A673 (cell line): ENCODE measurements around the gene EIF3J. TPM values are rescaled to one million over a fixed set of nuclear protein-coding genes. Genes with fewer than 3 reads are reported as not detected.

Experiments used
- BruUV-seq: library from RNA; stranded (reverse); fragments of 400-500 nt; replicated peaks from 2 replicates; lab custom pipeline; 2021; lab: Mats Ljungman, UMichigan
- CTCF ChIA-PET: fragments of 300-600 bp; sonication (Branson Sonifier 250); formaldehyde crosslinking; loops from one replicate; lab custom pipeline; 2022; ENCODE audit warnings: antibody characterized with exemption; lab: Charles Lee
- POLR2A ChIA-PET: fragments of 300-600 bp; sonication (Branson Sonifier 250); formaldehyde crosslinking; loops from one replicate; lab custom pipeline; 2022; ENCODE audit warnings: antibody characterized with exemption; ENCODE audit not compliant: low non-redundant PET; lab: Charles Lee
- DNase-seq: peaks from one replicate; pipeline ENCODE4 v3.0.0-alpha.2; 2015; ENCODE audit warnings: low spot score
- H3K27ac ChIP-seq: fragments of 200-600 bp; sonication (generic); 2 replicates; pipeline ENCODE4 v1.5.1; 2016; ENCODE audit warnings: mixed run types, low read depth, mild to moderate bottlenecking, mixed read lengths, antibody characterized with exemption, low read length; ENCODE audit not compliant: poor library complexity, severe bottlenecking
- H3K27me3 ChIP-seq: fragments of 200-600 bp; sonication (generic); replicated peaks from 2 replicates; pipeline ENCODE4 v1.6.1; 2017; ENCODE audit warnings: mixed run types, low read depth, mild to moderate bottlenecking, mixed read lengths, antibody characterized with exemption, low read length; ENCODE audit not compliant: insufficient read depth, poor library complexity
- H3K36me3 ChIP-seq: fragments of 200-600 bp; sonication (generic); 2 replicates; pipeline ENCODE4 v1.6.1; 2016; ENCODE audit warnings: mixed run types, mild to moderate bottlenecking, mixed read lengths, antibody characterized with exemption, low read length; ENCODE audit not compliant: insufficient read depth, poor library complexity, severe bottlenecking
- H3K4me1 ChIP-seq: fragments of 200-600 bp; sonication (generic); 2 replicates; pipeline ENCODE4 v1.6.1; 2017; ENCODE audit warnings: mixed run types, mild to moderate bottlenecking, mixed read lengths, antibody characterized with exemption, low read length; ENCODE audit not compliant: insufficient read depth, poor library complexity, severe bottlenecking
- H3K4me3 ChIP-seq: fragments of 200-600 bp; sonication (generic); 2 replicates; pipeline ENCODE4 v1.5.1; 2016; ENCODE audit warnings: low read depth, mixed run types, mild to moderate bottlenecking, mixed read lengths, low read length; ENCODE audit not compliant: poor library complexity, severe bottlenecking
- H3K9me3 ChIP-seq: fragments of 200-600 bp; sonication (generic); 2 replicates; pipeline ENCODE4 v1.6.1; 2016; ENCODE audit warnings: mixed run types, low read depth, mild to moderate bottlenecking, mixed read lengths, antibody characterized with exemption, low read length; ENCODE audit not compliant: poor library complexity, severe bottlenecking
- CTCF ChIP-seq: fragments of 300-800, 200-600 bp; sonication (generic); conservative IDR thresholded peaks from 2 replicates; pipeline ENCODE4 v1.5.1; 2017; ENCODE audit warnings: low read depth, mild to moderate bottlenecking, antibody characterized with exemption, low read length, moderate library complexity, mixed read lengths
- EZH2 ChIP-seq: fragments of 200-600 bp; sonication (generic); IDR thresholded peaks from 2 replicates; pipeline ENCODE4 v1.6.1; 2017; ENCODE audit warnings: borderline replicate concordance, low read depth, mild to moderate bottlenecking, mixed read lengths, antibody characterized with exemption, low read length; ENCODE audit not compliant: poor library complexity, severe bottlenecking
- intact Hi-C: fragments of 100-400 bp; cut with micrococcal nuclease; formaldehyde crosslinking; loops from one replicate; pipeline ENCODE4 v1.10.0; 2022; ENCODE audit not compliant: unreplicated experiment
- total RNA-seq: library from RNA; stranded (reverse); gene quantifications from 2 replicates; pipeline ENCODE4 v1.2.3, GENCODE V29; 2021

EIF3J gene
- total RNA-seq, 1 experiment from 2014 or later: 208 TPM

- TF ChIP-seq EZH2: no peak
- TF ChIP-seq CTCF: no peak
- BruUV-seq: no TSS peak
- Histone ChIP-seq H3K27ac (no peak overlapping the region), H3K27me3 (no peaks in the 10 kb centered on the region), H3K4me1 (peaks cover 7% of the 10 kb centered on the region), H3K4me3 (no peak overlapping the region), H3K9me3 (no peaks in the 10 kb centered on the region), H3K36me3 (peaks cover 9% of the 10 kb centered on the region)
- DNase-seq: no peak
- POLR2A ChIA-PET: interaction anchor here (0.6 kb wide), 1 partner anchor 574 kb away, joined by 5 read pairs; no protein-coding TSS in a partner anchor
- intact Hi-C loops: no loop called here
- CTCF ChIA-PET: no interaction called here
Observed at GRCh38 chr15:44535092-44535491, 1.9 kb upstream of the EIF3J start.

- intact Hi-C loops: no loop called here
- TF ChIP-seq EZH2 (no peak), CTCF (no peak)
- Histone ChIP-seq H3K4me3 (peak overlapping the region; percentile 90), H3K9me3 (no peaks in the 10 kb centered on the region), H3K4me1 (peaks cover 7% of the 10 kb centered on the region), H3K36me3 (peaks cover 14% of the 10 kb centered on the region), H3K27ac (peak overlapping the region; percentile 96), H3K27me3 (no peaks in the 10 kb centered on the region)
- POLR2A ChIA-PET: interaction anchor here (0.6 kb wide), 1 partner anchor 573 kb away, joined by 5 read pairs; no protein-coding TSS in a partner anchor
- no peak for DNase-seq
- CTCF ChIA-PET: no interaction called here
- TSS peak; percentile 65 for BruUV-seq
Observed at GRCh38 chr15:44535523-44536301, 1.2 kb upstream of the EIF3J start.

GRCh38 chr15:44536302-44536961 is 515 bp upstream of the EIF3J start:
- TF ChIP-seq EZH2 (no peak), CTCF (peak; percentile 45)
- DNase-seq: no peak
- H3K36me3 ChIP-seq: peaks cover 21% of the 10 kb centered on the region
- peak overlapping the region; percentile 90 for H3K4me3 ChIP-seq
- intact Hi-C loops: no loop called here
- ChIA-PET POLR2A (interaction anchor here (0.5 kb wide), 2 partner anchors 116 to 212 kb away, joined by 4 to 5 read pairs; no protein-coding TSS in a partner anchor), CTCF (interaction anchor here (0.6 to 1.2 kb wide), 2 partner anchors 35 to 341 kb away, joined by 3 to 7 read pairs; partner anchors contain the start of gene FRMD5)
- H3K9me3 ChIP-seq: no peaks in the 10 kb centered on the region
- peaks cover 7% of the 10 kb centered on the region for H3K4me1 ChIP-seq
- peak overlapping the region; percentile 96 for H3K27ac ChIP-seq
- no TSS peak for BruUV-seq
- H3K27me3 ChIP-seq: no peaks in the 10 kb centered on the region
